ENCODE data around the gene MS4A10. TPM values are rescaled to one million over a fixed set of nuclear protein-coding genes. Genes with fewer than 3 reads are reported as not detected.

Gene MS4A10
- polyA plus RNA-seq, 3 donors, result not detected

DNA sequence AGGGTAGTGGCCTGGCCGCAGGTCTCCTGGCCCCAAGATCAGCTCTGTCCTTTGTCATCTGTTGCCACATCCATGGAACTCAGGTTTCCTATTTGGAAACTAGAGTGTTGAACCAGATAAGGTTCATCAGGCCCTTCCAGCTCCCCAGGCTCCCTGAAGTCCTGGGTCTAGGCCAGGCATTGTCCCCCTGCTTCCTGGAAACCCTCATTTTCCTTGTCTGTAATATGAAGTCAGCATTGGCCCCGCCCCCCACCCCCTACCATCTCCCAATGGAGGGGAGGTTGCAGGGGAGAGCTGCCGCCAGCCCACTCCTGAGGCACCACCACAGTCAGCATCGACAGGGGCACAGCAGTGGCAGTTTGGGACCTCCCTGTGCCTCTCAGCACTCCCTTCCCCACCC lies 9.0 kb upstream of the MS4A10 start:
- Histone ChIP-seq H3K9ac (ENCODE audit: insufficient read depth, low read length, poor library complexity, severe bottlenecking) (no peak overlapping the region), H3K4me2 (replicated peaks; ENCODE audit: extremely low read depth, low read length, poor library complexity, severe bottlenecking) (no peak overlapping the region), H3K4me3 (replicated peaks in 1 of 3; ENCODE audit: low read depth in 2 of 3, low read length in 3 of 3) (no peak overlapping the region), H3K27ac (ENCODE audit: low read depth in 1 of 2, low read length in 2 of 2) (no peak overlapping the region), H3K9me3 (replicated peaks in 1 of 2; ENCODE audit: control insufficient read depth in 1 of 2, insufficient read depth in 1 of 2, low read length in 2 of 2) (no peaks in the 10 kb centered on the region), H3K27me3 (ENCODE audit: control insufficient read depth in 2 of 2, insufficient read depth in 2 of 2, low read length in 2 of 2) (peaks cover 0 to 3% of the 10 kb centered on the region in 2 donors), H3K79me2 (ENCODE audit: insufficient read depth, low read length) (no peaks in the 10 kb centered on the region), H2AFZ (ENCODE audit: insufficient read depth, low read depth, low read length, poor library complexity, severe bottlenecking) (no peak overlapping the region), H4K20me1 (ENCODE audit: insufficient read depth, low read length) (no peaks in the 10 kb centered on the region), H3K4me1 (ENCODE audit: control insufficient read depth in 1 of 2, insufficient read depth in 2 of 2, low read length in 2 of 2) (no peaks in the 10 kb centered on the region), H3K36me3 (replicated peaks in 1 of 2; ENCODE audit: control insufficient read depth in 1 of 2, insufficient read depth in 2 of 2, low read length in 2 of 2) (no peaks in the 10 kb centered on the region)
- Mint-ChIP-seq H3K4me3 (no peak overlapping the region), H3K9me3 (peaks cover 0 to 5% (median 0%) of the 10 kb centered on the region in 7 donors), H3K27ac (no peak overlapping the region), H3K27me3 (ENCODE audit: low read depth in 3 of 3) (peaks cover 3 to 9% (median 8%) of the 10 kb centered on the region in 3 donors), H3K4me1 (peaks cover 5% of the 10 kb centered on the region), H3K36me3 (no peaks in the 10 kb centered on the region)
- WGBS (ENCODE audit: insufficient coverage), result 80% methylated on average over 2 of the region's 4 CpGs
- intact Hi-C loops (cut with micrococcal nuclease), result no loop called here
- DNase-seq, result no peak
- no peak for TF ChIP-seq CTCF (IDR thresholded peaks at IDR 0.05)

DNA sequence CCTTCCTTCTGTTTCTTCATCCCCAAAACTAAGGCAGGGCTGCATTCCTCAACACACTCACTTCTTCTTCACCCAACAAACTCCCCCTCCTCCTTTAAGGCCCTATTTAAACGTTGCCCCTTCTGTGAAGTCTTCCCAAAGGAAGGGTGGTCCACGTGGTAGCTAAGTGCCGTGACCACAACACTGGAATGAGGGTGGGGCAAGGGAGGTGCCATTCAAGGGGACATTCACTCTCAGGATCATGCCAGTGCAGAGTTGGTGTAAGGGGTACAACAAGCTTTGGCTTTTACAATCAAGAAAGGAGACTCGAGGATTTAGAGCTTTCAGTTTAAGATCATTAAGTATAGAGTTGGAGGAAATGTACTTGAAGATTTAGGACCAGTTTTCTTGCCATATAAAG lies 8.0 kb upstream of the MS4A10 start:
- Mint-ChIP-seq H3K9me3 (peaks cover 0 to 5% (median 0%) of the 10 kb centered on the region in 7 donors), H3K4me1 (peaks cover 5% of the 10 kb centered on the region), H3K36me3 (no peaks in the 10 kb centered on the region), H3K27me3 (ENCODE audit: low read depth in 3 of 3) (peaks cover 3 to 9% (median 9%) of the 10 kb centered on the region in 3 donors), H3K4me3 (no peak overlapping the region), H3K27ac (no peak overlapping the region)
- no peak overlapping the region for H3K4me3 ChIP-seq (replicated peaks in 1 of 3; ENCODE audit: low read depth in 2 of 3, low read length in 3 of 3)
- no peaks in the 10 kb centered on the region for H4K20me1 ChIP-seq (ENCODE audit: insufficient read depth, low read length)
- H3K36me3 ChIP-seq (replicated peaks in 1 of 2; ENCODE audit: control insufficient read depth in 1 of 2, insufficient read depth in 2 of 2, low read length in 2 of 2), result no peaks in the 10 kb centered on the region
- H3K9ac ChIP-seq (ENCODE audit: insufficient read depth, low read length, poor library complexity, severe bottlenecking), result no peak overlapping the region
- no peak overlapping the region for H3K4me2 ChIP-seq (replicated peaks; ENCODE audit: extremely low read depth, low read length, poor library complexity, severe bottlenecking)
- no peak overlapping the region for H3K27ac ChIP-seq (ENCODE audit: low read depth in 1 of 2, low read length in 2 of 2)
- H3K79me2 ChIP-seq (ENCODE audit: insufficient read depth, low read length), result no peaks in the 10 kb centered on the region
- no peak overlapping the region for H2AFZ ChIP-seq (ENCODE audit: insufficient read depth, low read depth, low read length, poor library complexity, severe bottlenecking)
- 73% methylated on average over 4 of the region's 4 CpGs for WGBS (ENCODE audit: insufficient coverage)
- peaks cover 0 to 3% of the 10 kb centered on the region in 2 donors for H3K27me3 ChIP-seq (ENCODE audit: control insufficient read depth in 2 of 2, insufficient read depth in 2 of 2, low read length in 2 of 2)
- TF ChIP-seq CTCF (IDR thresholded peaks at IDR 0.05), result no peak
- intact Hi-C loops (cut with micrococcal nuclease), result no loop called here
- no peaks in the 10 kb centered on the region for H3K9me3 ChIP-seq (replicated peaks in 1 of 2; ENCODE audit: control insufficient read depth in 1 of 2, insufficient read depth in 1 of 2, low read length in 2 of 2)
- H3K4me1 ChIP-seq (ENCODE audit: control insufficient read depth in 1 of 2, insufficient read depth in 2 of 2, low read length in 2 of 2), result no peaks in the 10 kb centered on the region
- DNase-seq, result no peak

Measured in CD14-positive monocyte (primary cell).